Retinal pigment epithelial cell (primary cell): ENCODE data around the gene ZFYVE28.

Experiments used
- DNase-seq: peaks from one replicate; pipeline ENCODE4 v3.0.0-alpha.2; 2010; ENCODE audit warnings: low read depth
- H3K4me3 ChIP-seq: 2 replicates; pipeline ENCODE4 v1.5.1; 2011; ENCODE audit warnings: mild to moderate bottlenecking, low read length, control low read depth, moderate library complexity
- CTCF ChIP-seq: conservative IDR thresholded peaks from 2 replicates; pipeline ENCODE4 v1.5.1; 2011; ENCODE audit warnings: low read depth, low read length, control low read depth, inconsistent platforms

ZFYVE28 gene

GRCh38 chr4:2412885-2413716 lies 5.3 kb downstream of the ZFYVE28 start:
- TF ChIP-seq CTCF: peak; percentile 62

GRCh38 chr4:2412534-2412884 lies 5.9 kb downstream of the ZFYVE28 start:
- peak overlapping the region; percentile 41 for H3K4me3 ChIP-seq
- DNase-seq: no peak
- no peak for TF ChIP-seq CTCF

More at GRCh38 chr4:2412885-2413716, 5.3 kb downstream of the ZFYVE28 start:
- DNase-seq: peak; percentile 91
- H3K4me3 ChIP-seq: peak overlapping the region; percentile 41

- no peak overlapping the region for H3K4me3 ChIP-seq
Observed at GRCh38 chr4:2411786-2412510, 6.5 kb downstream of the ZFYVE28 start.

GRCh38 chr4:2409381-2409783 lies 9.1 kb downstream of the ZFYVE28 start:
- no peak for DNase-seq
- no peak for TF ChIP-seq CTCF
- H3K4me3 ChIP-seq: no peak overlapping the region

More at GRCh38 chr4:2411786-2412510, 6.5 kb downstream of the ZFYVE28 start:
- DNase-seq: no peak
- TF ChIP-seq CTCF: no peak

- no peak overlapping the region for H3K4me3 ChIP-seq
- no peak for DNase-seq
- TF ChIP-seq CTCF: no peak
Observed at GRCh38 chr4:2408976-2409375, 9.5 kb downstream of the ZFYVE28 start.

- no peak for TF ChIP-seq CTCF
- DNase-seq: no peak
Observed at GRCh38 chr4:2408401-2408958, 10.0 kb downstream of the ZFYVE28 start.

More at GRCh38 chr4:2408401-2408958, 10.0 kb downstream of the ZFYVE28 start:
- no peak overlapping the region for H3K4me3 ChIP-seq
